ENCODE measurements around the gene MTERF4. TPM values are rescaled to one million over a fixed set of nuclear protein-coding genes. Genes with fewer than 3 reads are reported as not detected.

The MTERF4 gene
- total RNA-seq, 5 donors from 2014 or later (not counting 1 experiment from before 2014, with no cell fraction given): 78.7 to 171 (median 109) TPM

DNA sequence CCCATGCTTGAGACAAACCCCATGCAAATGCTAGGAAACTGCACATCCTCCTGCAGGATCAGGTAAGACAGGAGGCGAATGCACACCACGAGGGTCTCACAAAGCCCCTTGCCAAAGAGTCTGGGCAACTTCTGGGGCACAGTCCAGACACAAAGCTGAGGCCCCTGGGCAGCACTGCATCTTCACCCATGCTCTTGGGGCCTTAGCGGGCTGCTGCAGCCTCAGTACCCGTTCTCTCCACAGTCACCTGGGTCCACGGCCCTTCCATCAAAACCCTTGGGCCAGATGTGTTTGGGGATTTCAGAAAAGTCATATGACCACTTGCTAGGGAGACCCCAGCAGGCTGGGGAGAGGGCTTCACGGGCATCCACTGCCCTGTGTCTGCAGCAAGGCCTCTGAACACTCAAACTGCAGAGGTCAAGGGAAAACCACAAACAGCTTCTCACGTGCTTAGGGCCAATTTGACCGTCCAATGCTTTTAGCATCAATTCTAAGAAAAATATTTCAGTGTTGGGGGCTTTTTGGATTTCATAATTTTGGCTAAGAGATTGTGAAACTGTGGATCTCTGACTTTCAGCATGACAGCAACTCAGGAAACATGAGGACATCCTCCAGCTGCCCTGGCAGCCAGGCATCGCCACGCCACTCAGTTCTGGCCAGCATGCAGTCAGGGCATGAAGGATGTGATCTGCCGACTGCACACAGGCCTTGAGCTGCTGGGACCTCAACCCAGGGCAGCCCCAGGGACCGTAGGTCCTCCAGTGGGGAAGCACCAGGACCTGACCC is 27.2 kb upstream of the MTERF4 start:
- Histone ChIP-seq H3K4me3 (ENCODE audit: control insufficient read depth in 1 of 2, extremely low read depth in 1 of 2, low read length in 1 of 2) (no peak overlapping the region), H3K9me3 (no peaks in the 10 kb centered on the region), H3K36me3 (ENCODE audit: control insufficient read depth in 2 of 2, extremely low read depth in 1 of 2, insufficient read depth in 1 of 2, low read length in 1 of 2) (peaks cover 3 to 12% of the 10 kb centered on the region in 2 donors), H3K27me3 (replicated peaks in 1 of 2; ENCODE audit: control insufficient read depth in 2 of 2, extremely low read depth in 1 of 2, insufficient read depth in 2 of 2, low read length in 1 of 2) (no peaks in the 10 kb centered on the region), H3K27ac (ENCODE audit: low read length) (no peak overlapping the region), H3K4me1 (ENCODE audit: control insufficient read depth in 1 of 2, extremely low read depth in 1 of 2, insufficient read depth in 2 of 2, low read length in 2 of 2) (peaks cover 0 to 43% of the 10 kb centered on the region in 2 experiments)
- CTCF ChIA-PET: no interaction called here
- Mint-ChIP-seq H3K4me3 (no peak overlapping the region), H3K4me1 (peaks cover 19 to 24% (median 21%) of the 10 kb centered on the region in 3 donors), H3K27me3 (no peaks in the 10 kb centered on the region), H3K27ac (peak overlapping the region; percentile 65 to 94), H3K9me3 (no peaks in the 10 kb centered on the region), H3K36me3 (peaks cover 30% of the 10 kb centered on the region)
- POLR2A ChIA-PET: no interaction called here
- no peak for DNase-seq
- ATAC-seq (replicated peaks in 1 of 4): no peak
- 89% methylated on average over 9 of the region's 12 CpGs for WGBS (ENCODE audit: insufficient coverage)

DNA sequence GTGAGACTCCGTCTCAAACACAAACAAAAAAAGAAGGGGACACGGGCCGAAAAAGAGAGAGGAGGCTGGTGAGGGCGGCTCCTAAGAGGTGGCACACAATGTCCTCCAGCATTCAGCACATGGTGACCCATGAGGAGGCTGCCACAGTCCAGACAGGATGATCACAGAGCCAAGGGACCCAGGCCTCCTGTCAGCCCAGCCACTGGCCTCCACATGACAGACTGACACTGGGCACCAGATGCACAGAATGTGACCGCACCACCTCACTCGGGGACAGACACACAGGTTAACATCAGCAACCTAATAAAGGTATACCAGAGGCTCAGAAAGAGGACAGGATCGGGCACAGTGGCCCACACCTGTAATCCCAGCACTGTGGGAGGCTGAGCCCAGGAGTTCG is 26.2 kb upstream of the MTERF4 start:
- Mint-ChIP-seq H3K36me3 (peaks cover 26% of the 10 kb centered on the region), H3K4me3 (peak overlapping the region in 2 of 3 donors; percentile 45 to 50), H3K9me3 (no peaks in the 10 kb centered on the region), H3K27ac (peak overlapping the region; percentile 92 to 94), H3K27me3 (no peaks in the 10 kb centered on the region), H3K4me1 (peaks cover 25 to 30% (median 27%) of the 10 kb centered on the region in 3 donors)
- H3K27me3 ChIP-seq (replicated peaks in 1 of 2; ENCODE audit: control insufficient read depth in 2 of 2, extremely low read depth in 1 of 2, insufficient read depth in 2 of 2, low read length in 1 of 2): no peaks in the 10 kb centered on the region
- CTCF ChIA-PET: no interaction called here
- POLR2A ChIA-PET: no interaction called here
- peaks cover 0 to 53% of the 10 kb centered on the region in 2 experiments for H3K4me1 ChIP-seq (ENCODE audit: control insufficient read depth in 1 of 2, extremely low read depth in 1 of 2, insufficient read depth in 2 of 2, low read length in 2 of 2)
- 100% methylated on average over 5 of the region's 8 CpGs for WGBS (ENCODE audit: insufficient coverage)
- ATAC-seq (replicated peaks in 1 of 4) (no peak), DNase-seq (no peak)
- no peaks in the 10 kb centered on the region for H3K9me3 ChIP-seq
- peaks cover 3 to 13% of the 10 kb centered on the region in 2 donors for H3K36me3 ChIP-seq (ENCODE audit: control insufficient read depth in 2 of 2, extremely low read depth in 1 of 2, insufficient read depth in 1 of 2, low read length in 1 of 2)
- H3K27ac ChIP-seq (ENCODE audit: low read length): peak overlapping the region; percentile 91
- no peak overlapping the region for H3K4me3 ChIP-seq (ENCODE audit: control insufficient read depth in 1 of 2, extremely low read depth in 1 of 2, low read length in 1 of 2)

DNA sequence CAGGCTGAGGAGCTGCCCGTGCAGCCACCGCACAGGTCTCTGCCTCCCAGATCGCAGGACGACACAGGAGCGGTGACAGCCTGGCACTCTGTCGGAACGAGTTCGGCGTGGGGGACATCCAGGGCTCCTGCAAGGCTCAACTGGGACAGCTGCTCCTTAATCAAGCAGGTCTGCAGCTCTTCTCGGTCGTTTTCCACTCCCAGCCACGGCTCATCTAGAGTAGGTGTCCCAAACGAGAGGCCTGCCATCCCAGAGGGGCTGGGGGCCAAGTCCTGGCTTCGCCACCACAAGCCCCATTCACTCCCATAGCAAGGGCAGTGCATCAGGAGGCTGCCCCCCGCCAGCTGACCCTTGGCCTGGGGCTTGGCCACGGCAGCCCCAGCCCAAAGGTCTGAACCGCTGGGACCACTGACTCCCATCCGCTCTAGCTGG is 24.7 kb upstream of the MTERF4 start:
- Mint-ChIP-seq H3K4me3 (no peak overlapping the region), H3K27ac (peak overlapping the region in 1 of 2 donors; percentile 92), H3K4me1 (peaks cover 25 to 30% (median 28%) of the 10 kb centered on the region in 3 donors), H3K36me3 (peaks cover 28% of the 10 kb centered on the region), H3K27me3 (no peaks in the 10 kb centered on the region), H3K9me3 (no peaks in the 10 kb centered on the region)
- CTCF ChIA-PET: interaction anchor here in 1 of 2 donors (0.5 kb wide), 1 partner anchor 23 kb away, joined by 4 read pairs; no protein-coding TSS in a partner anchor
- over 99% methylated on average over 18 of the region's 18 CpGs for WGBS (ENCODE audit: insufficient coverage)
- no peak for DNase-seq
- Histone ChIP-seq H3K4me1 (ENCODE audit: control insufficient read depth in 1 of 2, extremely low read depth in 1 of 2, insufficient read depth in 2 of 2, low read length in 2 of 2) (peaks cover 0 to 53% of the 10 kb centered on the region in 2 experiments), H3K4me3 (ENCODE audit: control insufficient read depth in 1 of 2, extremely low read depth in 1 of 2, low read length in 1 of 2) (no peak overlapping the region), H3K27me3 (replicated peaks in 1 of 2; ENCODE audit: control insufficient read depth in 2 of 2, extremely low read depth in 1 of 2, insufficient read depth in 2 of 2, low read length in 1 of 2) (no peaks in the 10 kb centered on the region), H3K9me3 (no peaks in the 10 kb centered on the region), H3K36me3 (ENCODE audit: control insufficient read depth in 2 of 2, extremely low read depth in 1 of 2, insufficient read depth in 1 of 2, low read length in 1 of 2) (peaks cover 3 to 21% of the 10 kb centered on the region in 2 donors), H3K27ac (ENCODE audit: low read length) (peak overlapping the region; percentile 91)
- POLR2A ChIA-PET: no interaction called here
- no peak for ATAC-seq (replicated peaks in 1 of 4)

DNA sequence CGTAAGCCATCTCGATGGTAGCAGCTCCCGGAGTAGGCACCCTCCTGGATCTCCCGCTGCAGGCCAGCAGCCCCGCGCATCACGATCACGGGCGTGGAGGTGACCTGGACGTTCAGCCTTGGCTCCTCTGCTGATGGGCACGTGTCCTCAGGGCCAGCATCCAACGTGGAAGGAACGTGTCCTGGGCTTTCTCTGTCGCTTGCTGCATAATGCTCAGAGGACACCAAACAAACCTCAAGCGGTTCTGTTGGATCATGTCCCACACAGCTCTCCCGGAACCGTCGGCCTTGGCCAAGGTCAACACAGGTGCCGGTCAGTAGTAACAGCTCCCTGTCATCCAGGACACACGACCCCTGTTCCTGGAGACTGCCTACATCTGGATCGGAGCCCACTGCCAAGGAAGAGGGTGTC is 24.1 kb upstream of the MTERF4 start:
- Histone ChIP-seq H3K9me3 (no peaks in the 10 kb centered on the region), H3K4me3 (ENCODE audit: control insufficient read depth in 1 of 2, extremely low read depth in 1 of 2, low read length in 1 of 2) (no peak overlapping the region), H3K4me1 (ENCODE audit: control insufficient read depth in 1 of 2, extremely low read depth in 1 of 2, insufficient read depth in 2 of 2, low read length in 2 of 2) (peaks cover 0 to 53% of the 10 kb centered on the region in 2 experiments), H3K36me3 (ENCODE audit: control insufficient read depth in 2 of 2, extremely low read depth in 1 of 2, insufficient read depth in 1 of 2, low read length in 1 of 2) (peaks cover 3 to 21% of the 10 kb centered on the region in 2 donors), H3K27ac (ENCODE audit: low read length) (no peak overlapping the region), H3K27me3 (replicated peaks in 1 of 2; ENCODE audit: control insufficient read depth in 2 of 2, extremely low read depth in 1 of 2, insufficient read depth in 2 of 2, low read length in 1 of 2) (no peaks in the 10 kb centered on the region)
- ATAC-seq (replicated peaks in 1 of 4) (no peak), DNase-seq (no peak)
- Mint-ChIP-seq H3K4me1 (peaks cover 25 to 30% (median 28%) of the 10 kb centered on the region in 3 donors), H3K27me3 (no peaks in the 10 kb centered on the region), H3K4me3 (no peak overlapping the region), H3K27ac (no peak overlapping the region), H3K36me3 (peaks cover 34% of the 10 kb centered on the region), H3K9me3 (no peaks in the 10 kb centered on the region)
- ChIA-PET POLR2A (no interaction called here), CTCF (interaction anchor here in 1 of 2 donors (0.5 kb wide), 1 partner anchor 23 kb away, joined by 4 read pairs; no protein-coding TSS in a partner anchor)
- WGBS (ENCODE audit: insufficient coverage): 96% methylated on average over 21 of the region's 21 CpGs

DNA sequence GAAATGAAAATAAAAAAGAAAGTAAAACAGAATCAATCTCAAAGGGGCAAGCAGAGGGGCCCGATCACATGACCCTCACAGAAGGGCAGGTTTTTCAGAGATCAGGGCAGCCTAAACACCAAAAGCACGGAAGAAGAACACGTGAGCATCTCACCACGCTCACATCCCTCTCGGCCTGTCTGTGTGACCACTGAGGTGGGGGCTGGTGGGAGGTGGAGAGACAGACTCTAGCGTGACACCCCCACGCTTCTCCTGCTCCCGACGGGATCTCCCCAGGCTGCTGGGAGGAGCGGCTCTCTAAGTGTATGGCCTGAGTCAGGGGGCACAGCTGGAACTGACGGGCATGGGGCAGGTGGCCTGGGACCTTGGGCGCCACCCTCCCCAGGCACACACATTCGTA is 23.5 kb upstream of the MTERF4 start:
- ATAC-seq (replicated peaks in 1 of 4): no peak
- Histone ChIP-seq H3K27me3 (replicated peaks in 1 of 2; ENCODE audit: control insufficient read depth in 2 of 2, extremely low read depth in 1 of 2, insufficient read depth in 2 of 2, low read length in 1 of 2) (no peaks in the 10 kb centered on the region), H3K4me1 (ENCODE audit: control insufficient read depth in 1 of 2, extremely low read depth in 1 of 2, insufficient read depth in 2 of 2, low read length in 2 of 2) (peaks cover 0 to 53% of the 10 kb centered on the region in 2 experiments), H3K4me3 (ENCODE audit: control insufficient read depth in 1 of 2, extremely low read depth in 1 of 2, low read length in 1 of 2) (no peak overlapping the region), H3K27ac (ENCODE audit: low read length) (no peak overlapping the region), H3K36me3 (ENCODE audit: control insufficient read depth in 2 of 2, extremely low read depth in 1 of 2, insufficient read depth in 1 of 2, low read length in 1 of 2) (peaks cover 3 to 20% of the 10 kb centered on the region in 2 donors), H3K9me3 (no peaks in the 10 kb centered on the region)
- Mint-ChIP-seq H3K36me3 (peaks cover 37% of the 10 kb centered on the region), H3K9me3 (no peaks in the 10 kb centered on the region), H3K27me3 (no peaks in the 10 kb centered on the region), H3K4me1 (peaks cover 25 to 30% (median 28%) of the 10 kb centered on the region in 3 donors), H3K4me3 (no peak overlapping the region), H3K27ac (peak overlapping the region in 1 of 2 donors; percentile 55)
- DNase-seq: no peak
- ChIA-PET POLR2A (no interaction called here), CTCF (no interaction called here)
- 79% methylated on average over 6 of the region's 13 CpGs for WGBS (ENCODE audit: insufficient coverage)

DNA sequence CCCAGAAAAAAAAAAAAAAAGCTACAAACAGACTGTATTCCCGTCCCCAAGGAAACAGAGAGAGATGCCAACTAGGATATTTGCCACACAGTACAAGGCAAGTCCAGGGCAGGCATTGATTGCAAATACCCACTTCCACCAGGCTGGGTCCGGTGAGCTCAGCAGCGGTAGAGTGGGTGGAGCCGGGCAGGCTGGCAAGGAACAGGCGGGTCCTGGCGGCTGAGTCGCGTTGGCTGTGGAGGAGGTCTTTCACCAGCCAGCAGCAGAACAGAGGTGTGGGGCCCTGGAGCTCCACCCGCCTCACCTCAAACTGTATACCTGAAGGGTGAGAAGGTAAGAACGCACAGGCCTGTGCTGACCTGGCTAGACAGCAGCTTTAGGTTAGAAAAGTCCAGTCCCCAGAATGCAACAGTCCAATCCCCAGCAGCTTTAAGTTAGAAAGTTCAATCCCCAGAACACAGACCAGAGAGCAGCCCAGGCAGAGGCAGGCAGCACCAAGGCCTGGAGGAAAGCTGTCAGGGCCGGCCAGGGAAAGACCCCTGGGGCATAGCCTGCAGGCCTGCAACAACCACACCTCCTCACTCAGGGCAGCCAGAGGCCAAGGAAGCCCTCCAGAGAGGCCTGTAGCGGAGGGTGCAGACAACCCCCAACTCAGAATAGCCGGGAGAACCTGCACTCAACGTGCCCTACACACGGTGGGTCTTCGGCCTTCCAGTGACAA is 21.9 kb upstream of the MTERF4 start:
- Histone ChIP-seq H3K4me3 (ENCODE audit: control insufficient read depth in 1 of 2, extremely low read depth in 1 of 2, low read length in 1 of 2) (no peak overlapping the region), H3K9me3 (no peaks in the 10 kb centered on the region), H3K27ac (ENCODE audit: low read length) (peak overlapping the region; percentile 32), H3K4me1 (ENCODE audit: control insufficient read depth in 1 of 2, extremely low read depth in 1 of 2, insufficient read depth in 2 of 2, low read length in 2 of 2) (peaks cover 0 to 50% of the 10 kb centered on the region in 2 experiments), H3K36me3 (ENCODE audit: control insufficient read depth in 2 of 2, extremely low read depth in 1 of 2, insufficient read depth in 1 of 2, low read length in 1 of 2) (peaks cover 3 to 17% of the 10 kb centered on the region in 2 donors), H3K27me3 (replicated peaks in 1 of 2; ENCODE audit: control insufficient read depth in 2 of 2, extremely low read depth in 1 of 2, insufficient read depth in 2 of 2, low read length in 1 of 2) (no peaks in the 10 kb centered on the region)
- CTCF ChIA-PET: interaction anchor here in 1 of 2 donors (0.7 to 1.1 kb wide), 4 partner anchors 11 to 714 kb away, joined by 3 to 5 read pairs (median 3); partner anchors contain the start of gene PASK
- POLR2A ChIA-PET: no interaction called here
- Mint-ChIP-seq H3K4me3 (peak overlapping the region; percentile 40 to 55 (median 46)), H3K4me1 (peaks cover 23 to 28% (median 27%) of the 10 kb centered on the region in 3 donors), H3K27me3 (no peaks in the 10 kb centered on the region), H3K36me3 (peaks cover 32% of the 10 kb centered on the region), H3K9me3 (no peaks in the 10 kb centered on the region), H3K27ac (peak overlapping the region; percentile 81 to 90)
- peak; percentile 55 to 89 (median 78) for ATAC-seq (replicated peaks in 1 of 4)
- DNase-seq: peak in 23 of 35 experiments; percentile 14 to 61 (median 42)
- WGBS (ENCODE audit: insufficient coverage): 69% methylated on average over 3 of the region's 16 CpGs
